Measurements from ENCODE around the gene ABTB2. TPM values are rescaled to one million over a fixed set of nuclear protein-coding genes. Genes with fewer than 3 reads are reported as not detected.

The ABTB2 gene
- total and polyA plus RNA-seq, 9 of the 15 experiments (the other 6 are each of a cell fraction or from before 2014, with no cell fraction given): 0.03 to 0.18 (median 0.12) TPM; not detected in 2

- TF ChIP-seq ZNF431 (CRISPR knock-in tag; IDR thresholded peaks at IDR 0.05) (0 out of 2 replicates have a peak, but pooled peaks have one; percentile 46), ZNF644 (tag; IDR thresholded peaks at IDR 0.05; ENCODE audit: low read depth) (no peak), RB1 (IDR thresholded peaks at IDR 0.05; ENCODE audit: low read depth) (peak; percentile 92), JUND (IDR thresholded peaks at IDR 0.05; ENCODE audit: borderline replicate concordance, low read depth, low read length) (no peak), JUND (tag; IDR thresholded peaks at IDR 0.05; ENCODE audit: borderline replicate concordance, low read depth, low read length) (no peak), FIP1L1 (IDR thresholded peaks at IDR 0.05; ENCODE audit: low read depth, low read length, poor library complexity, severe bottlenecking) (peak; percentile 60), GTF2E2 (tag; IDR thresholded peaks at IDR 0.05) (no peak), KHSRP (IDR thresholded peaks at IDR 0.05) (no peak), CREB1 (IDR thresholded peaks at IDR 0.05) (0 out of 2 replicates have a peak, but pooled peaks have one; percentile 5), CREB1 (CRISPR knock-in tag; IDR thresholded peaks at IDR 0.05) (0 out of 2 replicates have a peak, but pooled peaks have one; percentile 40), ATF7 (IDR thresholded peaks at IDR 0.05) (0 out of 2 replicates have a peak, but pooled peaks have one; percentile 9), POLR2AphosphoS2 (IDR thresholded peaks at IDR 0.05; ENCODE audit: low read length) (no peak), ZBED1 (IDR thresholded peaks at IDR 0.05) (no peak), GATAD2A (IDR thresholded peaks at IDR 0.05) (no peak), XRCC5 (IDR thresholded peaks at IDR 0.05; ENCODE audit: low read depth, low read length) (no peak), ELF4 (CRISPR knock-in tag; IDR thresholded peaks at IDR 0.05) (no peak), JUN (IDR thresholded peaks at IDR 0.05; ENCODE audit: borderline replicate concordance, low read depth, low read length) (no peak), JUN (CRISPR knock-in tag; IDR thresholded peaks at IDR 0.05; ENCODE audit: borderline replicate concordance) (no peak), ZNF778 (CRISPR knock-in tag; IDR thresholded peaks at IDR 0.05) (no peak), BCL6 (CRISPR knock-in tag; IDR thresholded peaks at IDR 0.05) (no peak), CXXC5 (CRISPR knock-in tag; IDR thresholded peaks at IDR 0.05) (peak; percentile 62; the same call in 1 of the 2 replicates), PHB2 (IDR thresholded peaks at IDR 0.05; ENCODE audit: low read depth) (no peak)
- TF ChIP-seq, protein P1, sequence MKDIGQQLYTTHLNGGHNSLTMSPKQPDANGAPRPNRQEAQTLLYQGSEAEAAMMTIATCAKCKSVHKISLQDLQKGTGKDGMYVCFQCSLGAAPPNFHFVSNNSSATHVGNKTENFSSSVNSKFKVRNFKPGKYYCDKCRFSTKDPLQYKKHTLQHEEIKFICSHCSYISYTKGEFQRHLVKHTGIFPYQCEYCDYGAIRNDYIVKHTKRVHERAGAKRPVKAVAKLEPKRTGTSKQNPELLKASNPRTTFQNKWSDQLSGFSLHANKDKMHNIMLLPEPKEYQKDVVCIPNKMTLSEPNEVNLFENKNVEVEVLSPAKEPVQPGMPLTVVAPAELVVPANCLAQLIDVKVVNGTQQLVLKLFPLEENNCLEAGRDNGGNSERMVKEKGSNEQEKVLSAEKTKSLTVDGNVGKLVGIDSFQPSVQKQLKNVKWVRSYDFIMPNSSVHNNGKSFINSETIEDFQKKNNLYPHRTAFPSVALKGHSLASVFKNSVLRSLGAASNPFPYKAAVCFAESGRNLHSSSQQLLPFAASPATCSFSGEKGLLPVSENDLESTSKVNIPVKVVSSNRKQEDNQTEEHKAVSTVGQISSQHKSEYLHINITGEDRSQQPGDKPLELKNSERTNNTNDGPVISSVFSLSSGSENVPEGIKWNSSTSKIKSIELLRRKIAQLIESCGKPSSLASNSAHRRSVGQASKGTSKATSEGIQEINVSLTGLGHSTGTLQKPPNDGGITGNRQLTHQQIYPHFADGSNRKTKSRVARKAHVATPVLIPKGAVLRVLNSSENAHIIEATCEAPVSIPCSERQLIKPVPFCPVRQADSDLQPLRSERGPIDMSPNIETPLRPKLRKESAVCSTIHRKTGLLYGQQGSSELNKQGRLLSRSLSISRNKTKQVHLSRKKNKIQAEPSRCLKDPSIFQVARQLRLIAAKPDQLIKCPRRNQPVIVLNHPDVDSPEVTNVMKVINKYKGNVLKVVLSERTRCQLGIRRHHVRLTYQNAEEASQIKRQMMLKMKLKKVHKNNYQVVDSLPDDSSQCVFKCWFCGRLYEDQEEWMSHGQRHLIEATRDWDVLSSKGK (CRISPR knock-in tag; IDR thresholded peaks at IDR 0.05): no peak
- TF ChIP-seq, protein P2, sequence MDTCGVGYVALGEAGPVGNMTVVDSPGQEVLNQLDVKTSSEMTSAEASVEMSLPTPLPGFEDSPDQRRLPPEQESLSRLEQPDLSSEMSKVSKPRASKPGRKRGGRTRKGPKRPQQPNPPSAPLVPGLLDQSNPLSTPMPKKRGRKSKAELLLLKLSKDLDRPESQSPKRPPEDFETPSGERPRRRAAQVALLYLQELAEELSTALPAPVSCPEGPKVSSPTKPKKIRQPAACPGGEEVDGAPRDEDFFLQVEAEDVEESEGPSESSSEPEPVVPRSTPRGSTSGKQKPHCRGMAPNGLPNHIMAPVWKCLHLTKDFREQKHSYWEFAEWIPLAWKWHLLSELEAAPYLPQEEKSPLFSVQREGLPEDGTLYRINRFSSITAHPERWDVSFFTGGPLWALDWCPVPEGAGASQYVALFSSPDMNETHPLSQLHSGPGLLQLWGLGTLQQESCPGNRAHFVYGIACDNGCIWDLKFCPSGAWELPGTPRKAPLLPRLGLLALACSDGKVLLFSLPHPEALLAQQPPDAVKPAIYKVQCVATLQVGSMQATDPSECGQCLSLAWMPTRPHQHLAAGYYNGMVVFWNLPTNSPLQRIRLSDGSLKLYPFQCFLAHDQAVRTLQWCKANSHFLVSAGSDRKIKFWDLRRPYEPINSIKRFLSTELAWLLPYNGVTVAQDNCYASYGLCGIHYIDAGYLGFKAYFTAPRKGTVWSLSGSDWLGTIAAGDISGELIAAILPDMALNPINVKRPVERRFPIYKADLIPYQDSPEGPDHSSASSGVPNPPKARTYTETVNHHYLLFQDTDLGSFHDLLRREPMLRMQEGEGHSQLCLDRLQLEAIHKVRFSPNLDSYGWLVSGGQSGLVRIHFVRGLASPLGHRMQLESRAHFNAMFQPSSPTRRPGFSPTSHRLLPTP (IDR thresholded peaks at IDR 0.05; ENCODE audit: borderline replicate concordance, extremely low read depth, insufficient read length): no peak
Observed at GRCh38 chr11:34174412-34175041, 183.3 kb downstream of the ABTB2 start (continued).

Data from K562 (cell line).